Muscle layer of duodenum (tissue), 2 donors: ENCODE measurements around the gene SLC18A3.

ENCODE experiments used
- H3K27ac ChIP-seq: one replicate; pipeline ENCODE4 v1.7.0; 2013; ENCODE audit warnings: mild to moderate bottlenecking, low read length
- H3K27me3 ChIP-seq: one replicate; pipeline ENCODE4 v1.7.0; 2013; ENCODE audit warnings: low read depth, mild to moderate bottlenecking, control low read depth, low read length
- H3K36me3 ChIP-seq, 2 donors: one replicate each; pipeline ENCODE4 v1.7.0; 2013; ENCODE audit warnings: low read length in 2 of 2, control low read depth in 1 of 2, mild to moderate bottlenecking in 1 of 2; ENCODE audit not compliant: insufficient read depth in 2 of 2, control insufficient read depth in 1 of 2
- H3K4me1 ChIP-seq, 2 donors: one replicate each; pipeline ENCODE4 v1.7.0; 2013; ENCODE audit warnings: low read length in 2 of 2, mild to moderate bottlenecking in 2 of 2, control low read depth in 1 of 2, moderate library complexity in 1 of 2; ENCODE audit not compliant: insufficient read depth in 2 of 2, control insufficient read depth in 1 of 2
- H3K4me3 ChIP-seq, 2 donors: one replicate each; pipeline ENCODE4 v1.7.0; 2013; ENCODE audit warnings: low read length in 2 of 2, low read depth in 1 of 2, mild to moderate bottlenecking in 1 of 2
- H3K9me3 ChIP-seq, 2 donors: one replicate each; pipeline ENCODE4 v1.7.0; 2013; ENCODE audit warnings: low read length in 2 of 2, control low read depth in 1 of 2, mild to moderate bottlenecking in 1 of 2; ENCODE audit not compliant: control insufficient read depth in 1 of 2
- donor health status: healthy.

The SLC18A3 gene

GRCh38 chr10:49578392-49578791, 31.7 kb upstream of the SLC18A3 start:
- H3K27me3 ChIP-seq = peaks cover 3% of the 10 kb centered on the region
- H3K27ac ChIP-seq = no peak overlapping the region
- no peaks in the 10 kb centered on the region for H3K4me1 ChIP-seq
- H3K36me3 ChIP-seq = no peaks in the 10 kb centered on the region
- no peaks in the 10 kb centered on the region for H3K9me3 ChIP-seq
- H3K4me3 ChIP-seq = no peak overlapping the region

- Histone ChIP-seq H3K27ac (no peak overlapping the region), H3K4me3 (no peak overlapping the region), H3K36me3 (no peaks in the 10 kb centered on the region), H3K9me3 (no peaks in the 10 kb centered on the region), H3K4me1 (no peaks in the 10 kb centered on the region), H3K27me3 (peaks cover 3% of the 10 kb centered on the region)
Measured at GRCh38 chr10:49579621-49580020, 30.5 kb upstream of the SLC18A3 start.

- Histone ChIP-seq H3K4me1 (no peaks in the 10 kb centered on the region), H3K27ac (no peak overlapping the region), H3K4me3 (no peak overlapping the region), H3K9me3 (no peaks in the 10 kb centered on the region), H3K27me3 (no peaks in the 10 kb centered on the region), H3K36me3 (no peaks in the 10 kb centered on the region)
Measured at GRCh38 chr10:49585387-49585786, 24.7 kb upstream of the SLC18A3 start.

DNA sequence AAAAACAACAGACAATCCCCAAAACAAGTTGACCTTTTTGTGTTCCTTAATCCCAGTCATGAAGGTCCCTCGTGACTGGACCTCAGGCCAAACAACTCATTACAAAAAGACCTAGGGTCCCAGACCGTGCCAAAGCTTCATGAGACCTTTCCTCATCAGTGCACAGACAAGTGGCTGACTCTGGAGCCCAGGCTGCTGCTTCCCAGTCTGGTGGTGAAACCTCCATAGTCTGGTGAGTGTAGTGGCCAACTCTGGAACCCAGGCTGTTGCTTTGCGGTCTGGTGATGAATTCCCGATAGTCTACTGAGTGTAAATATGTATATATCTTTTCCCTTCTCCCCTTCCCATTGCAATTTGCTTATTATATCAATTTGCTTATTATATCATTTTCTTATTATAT, 22.1 kb upstream of the SLC18A3 start:
- Histone ChIP-seq H3K4me1 (no peaks in the 10 kb centered on the region), H3K27me3 (no peaks in the 10 kb centered on the region), H3K4me3 (no peak overlapping the region), H3K27ac (no peak overlapping the region), H3K36me3 (no peaks in the 10 kb centered on the region), H3K9me3 (no peaks in the 10 kb centered on the region)

GRCh38 chr10:49592726-49593563, 17.2 kb upstream of the SLC18A3 start:
- no peaks in the 10 kb centered on the region for H3K9me3 ChIP-seq
- no peak overlapping the region for H3K4me3 ChIP-seq
- H3K27ac ChIP-seq = no peak overlapping the region
- no peaks in the 10 kb centered on the region for H3K27me3 ChIP-seq
- no peaks in the 10 kb centered on the region for H3K4me1 ChIP-seq
- H3K36me3 ChIP-seq = no peaks in the 10 kb centered on the region

- Histone ChIP-seq H3K27ac (no peak overlapping the region), H3K4me3 (no peak overlapping the region), H3K27me3 (no peaks in the 10 kb centered on the region), H3K36me3 (no peaks in the 10 kb centered on the region), H3K4me1 (no peaks in the 10 kb centered on the region), H3K9me3 (no peaks in the 10 kb centered on the region)
Measured at GRCh38 chr10:49593564-49593875, 16.6 kb upstream of the SLC18A3 start.

DNA sequence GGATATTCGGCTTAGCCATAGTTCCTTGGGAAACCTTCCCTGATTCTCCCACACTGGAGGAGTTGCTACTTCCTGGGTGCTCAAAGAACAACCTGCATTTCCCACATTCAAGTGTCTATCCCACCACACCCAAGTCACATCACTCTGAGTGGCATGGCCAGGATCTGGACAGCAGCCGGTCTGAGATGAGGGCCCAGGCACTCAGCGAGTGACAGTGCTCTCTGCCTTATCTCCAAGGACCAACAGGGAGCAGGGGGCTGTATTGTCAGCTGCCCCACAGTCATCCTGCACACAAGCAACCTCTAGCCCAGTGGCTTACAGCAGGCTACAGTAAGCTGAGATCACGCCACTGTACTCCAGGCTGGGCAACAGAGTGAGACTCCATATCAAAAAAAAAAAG, 16.1 kb upstream of the SLC18A3 start:
- Histone ChIP-seq H3K4me3 (no peak overlapping the region), H3K9me3 (no peaks in the 10 kb centered on the region), H3K36me3 (no peaks in the 10 kb centered on the region), H3K27me3 (no peaks in the 10 kb centered on the region), H3K27ac (no peak overlapping the region), H3K4me1 (no peaks in the 10 kb centered on the region)

- no peaks in the 10 kb centered on the region for H3K36me3 ChIP-seq
Measured at GRCh38 chr10:49594594-49594993, 15.5 kb upstream of the SLC18A3 start.

GRCh38 chr10:49595003-49595712, 15.0 kb upstream of the SLC18A3 start:
- Histone ChIP-seq H3K4me3 (no peak overlapping the region), H3K27ac (no peak overlapping the region), H3K27me3 (no peaks in the 10 kb centered on the region), H3K36me3 (no peaks in the 10 kb centered on the region), H3K4me1 (no peaks in the 10 kb centered on the region), H3K9me3 (no peaks in the 10 kb centered on the region)

More at GRCh38 chr10:49594594-49594993, 15.5 kb upstream of the SLC18A3 start:
- Histone ChIP-seq H3K27me3 (no peaks in the 10 kb centered on the region), H3K4me1 (no peaks in the 10 kb centered on the region), H3K9me3 (no peaks in the 10 kb centered on the region), H3K27ac (no peak overlapping the region), H3K4me3 (no peak overlapping the region)

DNA sequence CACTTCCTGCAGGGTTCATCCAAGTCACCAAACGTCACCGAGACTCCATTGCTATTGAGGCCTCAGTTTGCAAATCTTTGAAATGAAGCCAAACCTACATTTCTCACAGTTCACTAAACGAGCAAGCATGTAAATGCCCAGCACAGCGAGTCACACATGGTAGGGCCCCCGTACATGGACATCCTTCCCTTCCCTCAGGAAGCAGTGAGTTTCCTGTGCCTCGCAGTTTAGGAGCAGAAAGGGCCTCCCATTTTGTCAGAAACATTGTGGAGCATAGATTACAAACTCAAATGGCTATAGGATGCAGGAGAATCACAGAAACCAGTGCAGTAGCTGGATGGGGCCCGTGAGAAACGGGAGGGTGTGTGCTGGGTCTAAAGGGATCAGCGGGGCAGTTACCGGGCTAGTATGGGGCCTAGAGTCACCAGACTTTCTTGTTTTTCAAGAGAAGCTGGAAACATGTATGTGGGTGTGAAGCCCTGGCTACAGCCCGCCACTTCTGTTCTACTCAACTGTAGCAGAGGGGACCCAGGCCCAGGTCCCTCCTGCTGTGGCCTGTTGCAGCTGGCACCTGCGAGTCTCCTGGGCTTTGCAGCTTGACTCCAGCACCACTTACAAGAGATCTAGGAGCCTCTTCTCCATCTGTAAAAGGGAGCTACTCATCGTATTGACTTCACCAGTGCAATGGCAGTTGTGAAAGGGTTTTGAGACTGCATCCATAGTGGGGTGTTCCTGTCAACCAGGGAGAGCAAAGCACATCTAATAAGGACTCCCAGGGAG, 14.2 kb upstream of the SLC18A3 start:
- H3K27me3 ChIP-seq = no peaks in the 10 kb centered on the region
- no peak overlapping the region for H3K27ac ChIP-seq
- no peaks in the 10 kb centered on the region for H3K4me1 ChIP-seq

GRCh38 chr10:49596493-49596809, 13.7 kb upstream of the SLC18A3 start:
- H3K9me3 ChIP-seq = no peaks in the 10 kb centered on the region
- H3K27me3 ChIP-seq = no peaks in the 10 kb centered on the region
- no peak overlapping the region for H3K27ac ChIP-seq
- H3K36me3 ChIP-seq = no peaks in the 10 kb centered on the region
- no peaks in the 10 kb centered on the region for H3K4me1 ChIP-seq
- no peak overlapping the region for H3K4me3 ChIP-seq

More for the DNA sequence above, 14.2 kb upstream of the SLC18A3 start:
- Histone ChIP-seq H3K9me3 (no peaks in the 10 kb centered on the region), H3K4me3 (no peak overlapping the region), H3K36me3 (no peaks in the 10 kb centered on the region)
